ENCODE data around the gene IGFBP5. TPM values are rescaled to one million over a fixed set of nuclear protein-coding genes. Genes with fewer than 3 reads are reported as not detected.

Gene IGFBP5
- total and polyA plus RNA-seq, 10 of the 15 experiments (the other 5 are each of a cell fraction or from before 2014, with no cell fraction given) = 2.8 TPM; not detected in 9

DNA sequence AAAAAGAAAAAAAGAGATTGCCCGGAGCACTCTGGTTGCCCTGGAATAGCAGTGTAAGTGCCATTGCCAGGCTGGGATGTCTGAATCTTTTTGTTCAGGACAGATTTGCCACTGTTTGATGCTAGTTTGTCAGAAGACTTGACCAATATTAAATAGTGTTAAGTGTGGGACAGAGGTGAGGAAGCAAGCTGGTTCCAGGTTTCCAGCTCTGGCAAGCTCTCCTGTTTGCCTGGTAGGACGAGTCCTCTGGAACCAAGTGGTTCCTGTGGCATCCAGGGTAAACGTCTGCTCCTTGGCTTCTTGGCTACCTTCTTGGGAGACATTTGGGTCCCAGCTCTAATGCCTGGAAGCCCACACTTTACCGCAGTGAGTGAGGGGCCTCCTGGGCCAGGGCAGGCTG lies 20.8 kb upstream of the IGFBP5 start:
- H3K4me3 ChIP-seq = no peak overlapping the region
- RAD21 ChIA-PET (ENCODE audit: unreplicated experiment) = no interaction called here
- FAIRE-seq = no peak
- POLR2A ChIA-PET = no interaction called here
- CTCF ChIA-PET = no interaction called here
- H3K9ac ChIP-seq (ENCODE audit: control insufficient read depth, insufficient read depth, low read length) = no peak overlapping the region
- SMC1A ChIA-PET (ENCODE audit: uncharacterized antibody, unreplicated experiment) = no interaction called here
- H3K79me2 ChIP-seq (ENCODE audit: control insufficient read depth, insufficient read depth, low read length) = no peaks in the 10 kb centered on the region
- no peak overlapping the region for H3K27ac ChIP-seq (ENCODE audit: control insufficient read depth, insufficient read depth)
- no peak for ATAC-seq
- in situ Hi-C loops (cut with MboI) (no loop called here), intact Hi-C loops (cut with micrococcal nuclease; ENCODE audit: unreplicated experiment) (no loop called here)
- no peak for DNase-seq (ENCODE audit: low read depth, low spot score)
- H3K27me3 ChIP-seq (replicated peaks in 1 of 2; ENCODE audit: control insufficient read depth in 2 of 2, insufficient read depth in 2 of 2, low read length in 1 of 2) = peaks cover 2 to 8% of the 10 kb centered on the region in 2 experiments; a peak in 3 of 4 replicates
- no peaks in the 10 kb centered on the region for H3K36me3 ChIP-seq (ENCODE audit: control insufficient read depth in 2 of 2, insufficient read depth in 2 of 2, low read length in 1 of 2)
- no peaks in the 10 kb centered on the region for H3K9me3 ChIP-seq (replicated peaks; ENCODE audit: control insufficient read depth, insufficient read depth, low read length)
- WGBS (ENCODE audit: insufficient coverage, insufficient replicate concordance, low lambda C conversion rate, missing lambda C conversion rate) = 17% methylated on average over 4 of the region's 4 CpGs
- H3K4me1 ChIP-seq (ENCODE audit: control insufficient read depth, insufficient read depth, low read length) = no peaks in the 10 kb centered on the region
- no peak overlapping the region for H3K4me2 ChIP-seq (ENCODE audit: control insufficient read depth, insufficient read depth)
- H4K20me1 ChIP-seq (ENCODE audit: control insufficient read depth, insufficient read depth) = no peaks in the 10 kb centered on the region
- no peak overlapping the region for H2AFZ ChIP-seq (ENCODE audit: control insufficient read depth, low read depth, low read length)
- no TSS peak for BruUV-seq (replicated peaks)
- no peak for TF ChIP-seq NFXL1 (IDR thresholded peaks at IDR 0.05; ENCODE audit: borderline replicate concordance)
- TF ChIP-seq WRNIP1 (IDR thresholded peaks at IDR 0.05; ENCODE audit: borderline replicate concordance, low read depth, low read length) = no peak
- TF ChIP-seq MEF2A (IDR thresholded peaks at IDR 0.05; ENCODE audit: insufficient read depth, low read depth, low read length) = no peak
- TF ChIP-seq, protein P1, sequence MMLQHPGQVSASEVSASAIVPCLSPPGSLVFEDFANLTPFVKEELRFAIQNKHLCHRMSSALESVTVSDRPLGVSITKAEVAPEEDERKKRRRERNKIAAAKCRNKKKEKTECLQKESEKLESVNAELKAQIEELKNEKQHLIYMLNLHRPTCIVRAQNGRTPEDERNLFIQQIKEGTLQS (IDR thresholded peaks at IDR 0.05; ENCODE audit: borderline replicate concordance, extremely low read depth, low read depth, low read length) = no peak
- TF ChIP-seq ZNF622 (IDR thresholded peaks at IDR 0.05) = no peak
- TF ChIP-seq IKZF1 (conservative IDR thresholded peaks at IDR 0.05) = no peak
- TF ChIP-seq ZNF24 (IDR thresholded peaks at IDR 0.05) = no peak
- no peak for TF ChIP-seq EGR1 (IDR thresholded peaks at IDR 0.05; ENCODE audit: borderline replicate concordance in 1 of 2, low read depth in 2 of 2, low read length in 2 of 2)
- TF ChIP-seq ZBED1 (IDR thresholded peaks at IDR 0.05; ENCODE audit: borderline replicate concordance) = no peak
- TF ChIP-seq, protein P2, sequence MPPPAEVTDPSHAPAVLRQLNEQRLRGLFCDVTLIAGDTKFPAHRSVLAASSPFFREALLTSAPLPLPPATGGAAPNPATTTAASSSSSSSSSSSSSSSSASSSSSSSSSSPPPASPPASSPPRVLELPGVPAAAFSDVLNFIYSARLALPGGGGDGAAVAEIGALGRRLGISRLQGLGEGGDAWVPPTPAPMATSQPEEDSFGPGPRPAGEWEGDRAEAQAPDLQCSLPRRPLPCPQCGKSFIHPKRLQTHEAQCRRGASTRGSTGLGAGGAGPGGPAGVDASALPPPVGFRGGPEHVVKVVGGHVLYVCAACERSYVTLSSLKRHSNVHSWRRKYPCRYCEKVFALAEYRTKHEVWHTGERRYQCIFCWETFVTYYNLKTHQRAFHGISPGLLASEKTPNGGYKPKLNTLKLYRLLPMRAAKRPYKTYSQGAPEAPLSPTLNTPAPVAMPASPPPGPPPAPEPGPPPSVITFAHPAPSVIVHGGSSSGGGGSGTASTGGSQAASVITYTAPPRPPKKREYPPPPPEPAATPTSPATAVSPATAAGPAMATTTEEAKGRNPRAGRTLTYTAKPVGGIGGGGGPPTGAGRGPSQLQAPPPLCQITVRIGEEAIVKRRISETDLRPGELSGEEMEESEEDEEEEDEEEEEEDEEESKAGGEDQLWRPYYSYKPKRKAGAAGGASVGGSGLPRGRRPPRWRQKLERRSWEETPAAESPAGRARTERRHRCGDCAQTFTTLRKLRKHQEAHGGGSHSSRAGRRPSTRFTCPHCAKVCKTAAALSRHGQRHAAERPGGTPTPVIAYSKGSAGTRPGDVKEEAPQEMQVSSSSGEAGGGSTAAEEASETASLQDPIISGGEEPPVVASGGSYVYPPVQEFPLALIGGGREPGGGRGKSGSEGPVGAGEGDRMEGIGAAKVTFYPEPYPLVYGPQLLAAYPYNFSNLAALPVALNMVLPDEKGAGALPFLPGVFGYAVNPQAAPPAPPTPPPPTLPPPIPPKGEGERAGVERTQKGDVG (CRISPR knock-in tag; IDR thresholded peaks at IDR 0.05) = no peak
- no peak for TF ChIP-seq FOS (IDR thresholded peaks at IDR 0.05; ENCODE audit: borderline replicate concordance, extremely low read depth, insufficient read length)
- no peak for TF ChIP-seq TCF12 (IDR thresholded peaks at IDR 0.05; ENCODE audit: low read depth, low read length)
- TF ChIP-seq CREM (IDR thresholded peaks at IDR 0.05; ENCODE audit: low read depth) = no peak
- TF ChIP-seq NR2C1 (IDR thresholded peaks at IDR 0.05) = no peak
- TF ChIP-seq JUNB (IDR thresholded peaks at IDR 0.05) = no peak
- TF ChIP-seq, protein P3, sequence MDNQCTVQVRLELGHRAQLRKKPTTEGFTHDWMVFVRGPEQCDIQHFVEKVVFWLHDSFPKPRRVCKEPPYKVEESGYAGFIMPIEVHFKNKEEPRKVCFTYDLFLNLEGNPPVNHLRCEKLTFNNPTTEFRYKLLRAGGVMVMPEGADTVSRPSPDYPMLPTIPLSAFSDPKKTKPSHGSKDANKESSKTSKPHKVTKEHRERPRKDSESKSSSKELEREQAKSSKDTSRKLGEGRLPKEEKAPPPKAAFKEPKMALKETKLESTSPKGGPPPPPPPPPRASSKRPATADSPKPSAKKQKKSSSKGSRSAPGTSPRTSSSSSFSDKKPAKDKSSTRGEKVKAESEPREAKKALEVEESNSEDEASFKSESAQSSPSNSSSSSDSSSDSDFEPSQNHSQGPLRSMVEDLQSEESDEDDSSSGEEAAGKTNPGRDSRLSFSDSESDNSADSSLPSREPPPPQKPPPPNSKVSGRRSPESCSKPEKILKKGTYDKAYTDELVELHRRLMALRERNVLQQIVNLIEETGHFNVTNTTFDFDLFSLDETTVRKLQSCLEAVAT (IDR thresholded peaks at IDR 0.05) = no peak
- TF ChIP-seq POLR2AphosphoS2 (IDR thresholded peaks at IDR 0.05; ENCODE audit: low read depth, low read length) = no peak

Data from GM12878 (cell line).